ENCODE results near the gene ADAMTSL3.

ADAMTSL3 gene

GRCh38 chr15:83980637-83981036 lies 326.7 kb downstream of the ADAMTSL3 start:
- DNase-seq (ENCODE audit: low read depth, low spot score) = no peak
- TF ChIP-seq ZNF274 (IDR thresholded peaks at IDR 0.05; ENCODE audit: low read depth, low read length) = no peak
- TF ChIP-seq SUZ12 (IDR thresholded peaks at IDR 0.05; ENCODE audit: extremely low read depth, insufficient read depth, insufficient read length) = no peak
- no peak for TF ChIP-seq YY1 (IDR thresholded peaks at IDR 0.05; ENCODE audit: insufficient read depth, insufficient read length)
- Histone ChIP-seq H3K9ac (ENCODE audit: insufficient read length, low read depth) (no peak overlapping the region), H3K4me1 (ENCODE audit: insufficient read depth, insufficient read length) (no peaks in the 10 kb centered on the region), H3K9me3 (ENCODE audit: insufficient read depth, low read length) (peaks cover 14% of the 10 kb centered on the region; the same call in 1 of the 2 replicates), H3K36me3 (ENCODE audit: insufficient read depth, insufficient read length, low read length) (no peaks in the 10 kb centered on the region), H3K27me3 (ENCODE audit: insufficient read depth, insufficient read length) (no peaks in the 10 kb centered on the region), H3K4me3 (ENCODE audit: insufficient read length, low read depth) (no peak overlapping the region)

- Histone ChIP-seq H3K4me3 (ENCODE audit: insufficient read length, low read depth) (no peak overlapping the region), H3K4me1 (ENCODE audit: insufficient read depth, insufficient read length) (no peaks in the 10 kb centered on the region), H3K36me3 (ENCODE audit: insufficient read depth, insufficient read length, low read length) (no peaks in the 10 kb centered on the region), H3K27me3 (ENCODE audit: insufficient read depth, insufficient read length) (no peaks in the 10 kb centered on the region), H3K9ac (ENCODE audit: insufficient read length, low read depth) (no peak overlapping the region), H3K9me3 (ENCODE audit: insufficient read depth, low read length) (0 out of 2 replicates have a peak, but pooled peaks cover under 1% of the 10 kb centered on the region)
- TF ChIP-seq YY1 (IDR thresholded peaks at IDR 0.05; ENCODE audit: insufficient read depth, insufficient read length) (no peak), SUZ12 (IDR thresholded peaks at IDR 0.05; ENCODE audit: extremely low read depth, insufficient read depth, insufficient read length) (no peak), ZNF274 (IDR thresholded peaks at IDR 0.05; ENCODE audit: low read depth, low read length) (no peak)
- DNase-seq (ENCODE audit: low read depth, low spot score) = no peak
Measured at GRCh38 chr15:83982748-83983147, 328.8 kb downstream of the ADAMTSL3 start.

GRCh38 chr15:83983634-83984458 lies 329.9 kb downstream of the ADAMTSL3 start:
- no peak for DNase-seq (ENCODE audit: low read depth, low spot score)
- Histone ChIP-seq H3K36me3 (ENCODE audit: insufficient read depth, insufficient read length, low read length) (no peaks in the 10 kb centered on the region), H3K4me3 (ENCODE audit: insufficient read length, low read depth) (no peak overlapping the region), H3K4me1 (ENCODE audit: insufficient read depth, insufficient read length) (no peaks in the 10 kb centered on the region), H3K27me3 (ENCODE audit: insufficient read depth, insufficient read length) (no peaks in the 10 kb centered on the region), H3K9ac (ENCODE audit: insufficient read length, low read depth) (no peak overlapping the region), H3K9me3 (ENCODE audit: insufficient read depth, low read length) (no peaks in the 10 kb centered on the region)
- TF ChIP-seq SUZ12 (IDR thresholded peaks at IDR 0.05; ENCODE audit: extremely low read depth, insufficient read depth, insufficient read length) (no peak), YY1 (IDR thresholded peaks at IDR 0.05; ENCODE audit: insufficient read depth, insufficient read length) (no peak), ZNF274 (IDR thresholded peaks at IDR 0.05; ENCODE audit: low read depth, low read length) (no peak)

DNA sequence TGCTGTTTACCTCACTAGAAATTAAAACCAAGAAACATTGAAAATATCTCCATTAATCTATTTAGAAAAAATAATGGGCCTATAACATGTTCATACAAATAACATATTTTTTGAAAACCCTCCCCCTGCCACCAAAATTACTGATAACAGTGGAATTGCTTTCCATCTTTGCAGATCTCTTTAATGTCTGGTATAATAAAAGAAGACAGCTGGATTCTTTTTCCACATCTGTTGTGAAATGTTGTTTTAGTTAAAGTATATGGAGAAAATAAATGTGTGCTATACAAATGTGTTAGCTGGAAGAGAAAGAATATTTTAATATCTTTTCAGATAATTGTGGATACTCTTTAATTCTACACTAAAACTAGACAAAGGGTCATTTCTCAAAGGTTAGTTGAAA lies 330.7 kb downstream of the ADAMTSL3 start:
- Histone ChIP-seq H3K4me1 (ENCODE audit: insufficient read depth, insufficient read length) (no peaks in the 10 kb centered on the region), H3K9me3 (ENCODE audit: insufficient read depth, low read length) (no peaks in the 10 kb centered on the region), H3K36me3 (ENCODE audit: insufficient read depth, insufficient read length, low read length) (no peaks in the 10 kb centered on the region), H3K27me3 (ENCODE audit: insufficient read depth, insufficient read length) (no peaks in the 10 kb centered on the region), H3K9ac (ENCODE audit: insufficient read length, low read depth) (no peak overlapping the region), H3K4me3 (ENCODE audit: insufficient read length, low read depth) (no peak overlapping the region)
- TF ChIP-seq SUZ12 (IDR thresholded peaks at IDR 0.05; ENCODE audit: extremely low read depth, insufficient read depth, insufficient read length) (no peak), YY1 (IDR thresholded peaks at IDR 0.05; ENCODE audit: insufficient read depth, insufficient read length) (no peak), ZNF274 (IDR thresholded peaks at IDR 0.05; ENCODE audit: low read depth, low read length) (no peak)
- no peak for DNase-seq (ENCODE audit: low read depth, low spot score)

DNA sequence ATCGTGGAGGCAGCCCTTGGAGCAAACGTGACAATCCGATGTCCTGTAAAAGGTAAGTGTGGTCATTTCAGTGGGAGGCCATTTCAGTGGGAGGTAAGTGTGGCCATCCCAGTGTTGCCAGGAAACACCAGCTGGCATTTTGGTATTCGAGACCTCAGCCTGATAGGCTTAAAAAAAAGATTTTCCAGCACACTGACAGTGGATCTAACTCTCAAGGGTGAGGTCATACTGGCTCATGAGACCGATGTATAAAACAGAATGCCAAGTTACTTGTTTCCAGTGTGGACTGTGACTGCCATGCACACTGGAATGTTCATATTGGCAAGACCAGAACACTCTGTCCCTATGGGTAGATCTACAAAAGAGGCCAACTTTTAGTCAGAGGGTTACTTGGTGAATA lies 337.2 kb downstream of the ADAMTSL3 start:
- no peaks in the 10 kb centered on the region for H3K4me1 ChIP-seq (ENCODE audit: insufficient read depth, insufficient read length)
- no peak for DNase-seq (ENCODE audit: low read depth, low spot score)
- no peak for TF ChIP-seq ZNF274 (IDR thresholded peaks at IDR 0.05; ENCODE audit: low read depth, low read length)
- TF ChIP-seq YY1 (IDR thresholded peaks at IDR 0.05; ENCODE audit: insufficient read depth, insufficient read length) = no peak
- no peak for TF ChIP-seq SUZ12 (IDR thresholded peaks at IDR 0.05; ENCODE audit: extremely low read depth, insufficient read depth, insufficient read length)
- no peak overlapping the region for H3K9ac ChIP-seq (ENCODE audit: insufficient read length, low read depth)
- H3K36me3 ChIP-seq (ENCODE audit: insufficient read depth, insufficient read length, low read length) = no peaks in the 10 kb centered on the region
- H3K4me3 ChIP-seq (ENCODE audit: insufficient read length, low read depth) = no peak overlapping the region
- no peaks in the 10 kb centered on the region for H3K27me3 ChIP-seq (ENCODE audit: insufficient read depth, insufficient read length)
- no peaks in the 10 kb centered on the region for H3K9me3 ChIP-seq (ENCODE audit: insufficient read depth, low read length)

DNA sequence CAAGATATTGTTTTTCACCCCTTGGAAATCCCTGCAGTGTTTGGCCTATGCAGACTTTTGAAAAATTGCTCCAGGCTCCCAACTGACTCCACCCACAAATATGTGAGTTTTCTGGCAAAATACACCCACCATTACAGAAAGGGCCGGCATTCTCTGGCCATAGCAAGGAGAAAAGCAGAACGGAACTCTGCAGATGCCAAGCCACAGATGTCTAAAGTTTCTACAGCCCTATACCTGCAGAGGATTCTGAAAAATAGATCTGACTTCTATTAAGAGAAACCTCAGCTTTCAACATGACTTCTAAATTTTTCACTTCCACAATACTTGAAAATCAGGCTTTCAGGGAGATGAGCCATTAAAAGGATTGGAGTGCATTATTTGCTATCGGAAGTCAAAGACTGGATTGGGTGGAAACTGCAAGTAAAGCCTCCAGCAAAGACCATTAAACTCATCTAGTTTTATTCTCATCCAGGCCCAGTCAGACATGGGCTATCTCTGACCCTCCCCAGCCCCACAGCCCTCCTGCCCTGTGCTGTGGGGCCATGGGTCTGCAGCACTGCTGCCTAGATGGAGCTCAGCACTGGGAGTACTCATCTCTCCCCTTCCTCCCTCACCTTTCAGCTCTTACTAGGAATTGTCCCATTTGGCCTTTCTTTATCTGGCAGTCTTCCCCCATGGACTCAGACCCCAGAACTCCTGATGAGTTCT lies 338.6 kb downstream of the ADAMTSL3 start:
- no peaks in the 10 kb centered on the region for H3K9me3 ChIP-seq (ENCODE audit: insufficient read depth, low read length)
- no peaks in the 10 kb centered on the region for H3K4me1 ChIP-seq (ENCODE audit: insufficient read depth, insufficient read length)
- no peaks in the 10 kb centered on the region for H3K36me3 ChIP-seq (ENCODE audit: insufficient read depth, insufficient read length, low read length)
- no peak for TF ChIP-seq ZNF274 (IDR thresholded peaks at IDR 0.05; ENCODE audit: low read depth, low read length)
- TF ChIP-seq YY1 (IDR thresholded peaks at IDR 0.05; ENCODE audit: insufficient read depth, insufficient read length) = no peak
- no peak for TF ChIP-seq SUZ12 (IDR thresholded peaks at IDR 0.05; ENCODE audit: extremely low read depth, insufficient read depth, insufficient read length)
- H3K27me3 ChIP-seq (ENCODE audit: insufficient read depth, insufficient read length) = no peaks in the 10 kb centered on the region
- no peak for DNase-seq (ENCODE audit: low read depth, low spot score)
- H3K9ac ChIP-seq (ENCODE audit: insufficient read length, low read depth) = no peak overlapping the region
- no peak overlapping the region for H3K4me3 ChIP-seq (ENCODE audit: insufficient read length, low read depth)

DNA sequence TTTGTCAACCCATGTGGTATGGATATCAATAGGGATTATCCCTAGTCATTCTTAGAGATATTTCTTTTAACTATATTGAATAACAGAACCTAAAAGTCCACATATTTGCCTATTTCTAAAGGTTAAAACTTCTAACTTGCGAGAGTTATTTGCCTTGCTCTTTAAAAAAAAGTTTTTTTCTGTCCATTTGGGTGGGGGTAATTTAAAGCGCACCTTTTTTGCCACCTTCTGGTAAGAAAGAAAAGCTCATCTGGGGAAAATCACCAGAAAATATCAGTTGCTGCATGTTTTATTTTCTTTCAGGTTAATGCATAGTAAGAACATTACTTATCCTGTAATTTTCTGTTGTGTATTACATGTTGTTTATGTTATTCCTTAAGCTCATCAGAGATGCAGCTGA lies 339.7 kb downstream of the ADAMTSL3 start:
- H3K9ac ChIP-seq (ENCODE audit: insufficient read length, low read depth) = no peak overlapping the region
- no peaks in the 10 kb centered on the region for H3K4me1 ChIP-seq (ENCODE audit: insufficient read depth, insufficient read length)
- H3K27me3 ChIP-seq (ENCODE audit: insufficient read depth, insufficient read length) = no peaks in the 10 kb centered on the region
- H3K4me3 ChIP-seq (ENCODE audit: insufficient read length, low read depth) = no peak overlapping the region
- H3K36me3 ChIP-seq (ENCODE audit: insufficient read depth, insufficient read length, low read length) = no peaks in the 10 kb centered on the region
- H3K9me3 ChIP-seq (ENCODE audit: insufficient read depth, low read length) = no peaks in the 10 kb centered on the region
- DNase-seq (ENCODE audit: low read depth, low spot score) = no peak
- TF ChIP-seq SUZ12 (IDR thresholded peaks at IDR 0.05; ENCODE audit: extremely low read depth, insufficient read depth, insufficient read length) (no peak), YY1 (IDR thresholded peaks at IDR 0.05; ENCODE audit: insufficient read depth, insufficient read length) (no peak), ZNF274 (IDR thresholded peaks at IDR 0.05; ENCODE audit: low read depth, low read length) (no peak)
